Activated CD8-positive, alpha-beta memory T cell treated with anti-CD3 and anti-CD28 coated beads, Interleukin-2, amount 50 U/mL, for 24 hours (primary cell): Measurements from ENCODE around the gene SMARCAD1.

Source experiments
- DNase-seq: peaks from one replicate; pipeline ENCODE4 v3.0.0-alpha.2; 2020; ENCODE audit errors: extremely low read depth

SMARCAD1 gene

DNA sequence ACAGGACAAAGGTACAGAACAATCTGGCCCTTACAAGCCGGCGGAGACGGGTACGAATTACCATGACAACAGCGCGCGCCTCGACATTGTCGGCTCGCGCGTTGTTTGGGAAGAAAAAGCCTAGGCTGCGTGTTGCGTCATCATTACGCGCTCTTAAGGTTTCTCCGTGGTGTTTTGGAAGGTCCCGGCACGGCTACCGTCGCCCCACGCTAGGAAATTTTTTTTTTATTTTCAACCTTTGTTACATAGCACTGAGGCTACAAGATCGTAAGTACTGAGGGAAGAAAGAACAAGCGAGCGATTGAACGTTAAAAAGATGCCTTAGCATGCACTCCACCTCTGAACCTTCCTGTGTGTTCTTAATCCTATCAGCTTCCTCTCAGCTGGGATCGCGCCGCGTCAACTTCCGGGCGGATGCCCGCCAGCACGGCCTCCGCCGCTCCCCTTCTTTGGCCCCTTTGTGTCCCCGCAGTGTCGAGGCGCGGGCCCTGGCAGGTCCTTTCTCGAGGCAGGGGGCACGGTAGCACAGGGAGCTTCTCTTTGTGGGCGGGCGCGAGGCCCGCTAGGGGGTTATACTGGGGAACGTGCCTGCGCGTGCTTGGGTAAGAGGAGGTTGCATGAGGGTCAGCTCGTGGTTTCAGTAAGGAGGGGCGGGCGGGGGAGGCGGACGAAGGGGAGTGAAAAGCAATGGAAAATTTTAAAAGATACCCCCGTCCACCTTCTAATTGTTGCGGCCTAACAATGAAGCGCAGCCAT is at the start of gene SMARCAD1:
SMARCAD1 (plus strand) TSS at position 397 of the 756 bp plus-strand sequence. CDS start 530 bp downstream, outside the sequence.
- DNase-seq, result peak; percentile 77

GRCh38 chr4:94158883-94159282 is 48.8 kb upstream of the SMARCAD1 start:
- no peak for DNase-seq

DNA sequence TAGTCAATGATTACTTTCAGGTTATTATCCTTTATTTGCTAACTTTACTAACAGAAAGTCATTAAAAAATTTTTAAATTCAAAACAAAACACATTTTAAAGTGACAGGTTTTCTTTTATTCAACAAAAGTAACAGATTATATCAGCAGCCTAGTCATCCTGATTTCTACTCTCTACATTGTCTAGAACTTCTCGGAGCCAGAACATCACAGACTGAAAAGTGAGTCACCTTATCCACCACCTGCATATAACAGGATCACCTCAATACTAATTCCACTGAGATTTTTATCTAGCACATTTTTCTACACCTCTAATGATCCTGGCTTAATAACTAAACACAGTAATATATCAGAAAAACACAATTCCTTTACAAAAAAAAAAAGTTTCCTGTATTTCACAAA is 47.9 kb upstream of the SMARCAD1 start:
- DNase-seq, result no peak

GRCh38 chr4:94160774-94161173 is 46.9 kb upstream of the SMARCAD1 start:
- DNase-seq, result no peak

GRCh38 chr4:94165256-94165655 is 42.4 kb upstream of the SMARCAD1 start:
- no peak for DNase-seq

- no peak for DNase-seq
Measured at GRCh38 chr4:94168321-94168720, 39.3 kb upstream of the SMARCAD1 start.

DNA sequence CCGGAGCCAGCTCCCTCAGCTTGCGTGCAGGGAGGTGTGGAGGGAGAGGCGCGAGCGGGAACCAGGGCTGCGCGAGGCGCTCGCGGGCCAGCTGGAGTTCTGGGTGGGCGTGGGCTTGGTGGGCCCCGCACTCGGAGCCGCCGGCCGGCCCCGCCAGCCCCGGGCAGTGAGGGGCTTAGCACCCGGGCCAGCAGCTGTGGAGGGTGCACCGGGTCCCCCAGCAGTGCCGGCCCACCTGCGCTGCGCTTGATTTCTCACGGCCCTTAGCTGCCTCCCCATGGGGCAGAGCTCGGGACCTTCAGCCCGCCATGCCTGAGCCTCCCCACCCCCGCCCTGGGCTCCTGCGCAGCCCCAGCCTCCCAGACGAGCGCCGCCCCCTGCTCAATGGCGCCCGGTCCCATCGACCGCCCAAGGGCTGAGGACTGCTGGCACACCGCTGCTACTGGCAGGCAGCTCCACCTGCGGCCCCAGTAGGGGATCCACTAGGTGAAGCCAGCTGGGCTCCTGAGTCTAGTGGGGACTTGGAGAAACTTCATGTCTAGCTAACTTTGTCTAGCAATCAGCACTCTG is 37.8 kb upstream of the SMARCAD1 start:
- no peak for DNase-seq

DNA sequence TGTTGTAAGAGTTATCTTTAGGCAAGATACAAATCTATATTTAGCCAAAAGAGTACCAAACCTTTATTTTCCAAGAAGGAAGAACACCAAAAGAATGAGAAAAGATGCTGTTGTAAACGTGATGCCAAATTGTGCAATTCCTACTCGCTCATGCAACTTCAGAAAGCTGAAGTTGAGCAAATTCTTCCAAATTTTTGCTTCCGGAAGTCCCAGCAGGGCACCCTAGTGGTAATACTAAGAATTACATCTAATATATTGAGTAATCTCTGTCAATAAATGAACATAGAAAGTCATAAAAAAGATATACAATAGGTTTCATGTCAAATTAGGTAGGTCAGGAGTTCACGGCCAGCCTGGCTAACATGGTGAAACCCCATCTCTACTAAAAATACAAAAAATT is 36.0 kb upstream of the SMARCAD1 start:
- DNase-seq, result no peak

GRCh38 chr4:94175553-94176261 is 32.0 kb upstream of the SMARCAD1 start:
- DNase-seq, result no peak

GRCh38 chr4:94177822-94178221 is 29.8 kb upstream of the SMARCAD1 start:
- DNase-seq, result no peak

DNA sequence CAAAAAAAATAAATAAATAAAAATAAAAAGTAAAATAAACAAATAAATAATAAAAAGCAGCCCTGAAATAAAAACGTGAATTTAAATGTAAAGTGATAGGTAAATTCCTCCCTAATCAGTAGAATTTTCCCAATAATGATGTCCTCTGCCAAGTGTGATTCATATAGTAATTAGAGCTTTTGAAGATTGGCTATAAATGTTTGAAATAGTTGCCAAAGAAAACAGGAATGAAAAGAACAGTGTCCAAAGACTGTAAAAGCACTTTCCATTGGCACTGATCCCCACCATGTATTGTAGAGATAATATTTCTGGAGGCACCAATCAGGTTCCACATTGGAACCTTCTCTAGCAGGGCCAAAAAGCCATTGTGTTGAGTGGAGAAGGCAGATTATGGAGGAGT is 25.9 kb upstream of the SMARCAD1 start:
- no peak for DNase-seq

GRCh38 chr4:94202769-94203168 is 4.9 kb upstream of the SMARCAD1 start:
- DNase-seq, result no peak

DNA sequence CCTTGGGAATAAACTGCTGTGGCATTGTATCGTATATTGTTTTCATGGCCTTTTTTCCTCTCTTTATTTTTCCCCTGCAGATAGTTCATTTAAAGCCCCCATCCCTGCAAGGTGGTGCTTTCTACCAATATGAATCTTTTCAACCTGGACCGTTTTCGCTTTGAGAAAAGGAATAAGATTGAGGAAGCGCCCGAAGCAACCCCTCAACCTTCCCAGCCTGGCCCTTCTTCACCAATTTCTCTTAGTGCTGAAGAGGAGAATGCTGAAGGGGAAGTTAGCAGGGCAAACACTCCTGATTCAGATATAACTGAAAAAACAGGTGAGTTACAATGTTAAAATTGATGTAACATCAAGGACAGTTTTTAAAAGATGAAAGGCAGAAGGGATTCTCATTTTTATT is 601 bp downstream of the SMARCAD1 start:
- no peak for DNase-seq

DNA sequence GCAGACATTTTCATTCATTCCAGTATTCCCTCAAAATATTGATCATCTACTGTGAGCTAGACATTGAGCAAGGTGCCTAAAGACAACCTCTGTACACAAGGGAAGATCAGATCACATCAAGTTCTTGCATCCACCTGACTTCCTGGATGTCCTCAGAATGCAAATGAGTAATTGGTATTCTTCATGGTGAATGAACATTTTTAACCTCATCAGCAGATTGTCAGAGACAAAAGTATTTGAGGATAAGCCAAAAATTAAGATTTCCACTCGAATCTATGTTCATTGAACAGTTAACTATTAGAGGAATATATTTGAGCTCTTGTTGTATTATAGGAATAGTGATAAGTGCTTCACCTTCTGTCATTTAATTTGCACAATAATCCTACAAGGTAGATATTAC is 1.3 kb downstream of the SMARCAD1 start:
- DNase-seq, result no peak

DNA sequence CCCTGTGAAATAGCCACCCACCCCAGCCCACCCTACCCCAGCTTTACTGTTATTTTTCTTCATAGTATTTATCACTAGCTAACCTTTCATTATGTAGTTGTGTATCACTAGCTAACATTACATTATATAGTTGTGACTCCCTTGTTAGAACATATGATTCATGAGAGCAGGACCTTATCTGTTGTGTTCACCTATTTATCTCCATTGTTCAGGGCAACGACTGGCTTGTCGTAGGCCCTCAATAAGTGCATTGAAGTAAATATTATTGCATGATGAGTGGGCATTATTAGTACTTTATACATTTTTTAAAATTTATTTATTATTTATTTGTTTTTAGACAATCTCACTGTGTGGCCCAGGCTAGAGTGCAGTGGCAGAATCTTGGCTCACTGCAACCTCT is 4.2 kb downstream of the SMARCAD1 start:
- DNase-seq, result no peak

DNA sequence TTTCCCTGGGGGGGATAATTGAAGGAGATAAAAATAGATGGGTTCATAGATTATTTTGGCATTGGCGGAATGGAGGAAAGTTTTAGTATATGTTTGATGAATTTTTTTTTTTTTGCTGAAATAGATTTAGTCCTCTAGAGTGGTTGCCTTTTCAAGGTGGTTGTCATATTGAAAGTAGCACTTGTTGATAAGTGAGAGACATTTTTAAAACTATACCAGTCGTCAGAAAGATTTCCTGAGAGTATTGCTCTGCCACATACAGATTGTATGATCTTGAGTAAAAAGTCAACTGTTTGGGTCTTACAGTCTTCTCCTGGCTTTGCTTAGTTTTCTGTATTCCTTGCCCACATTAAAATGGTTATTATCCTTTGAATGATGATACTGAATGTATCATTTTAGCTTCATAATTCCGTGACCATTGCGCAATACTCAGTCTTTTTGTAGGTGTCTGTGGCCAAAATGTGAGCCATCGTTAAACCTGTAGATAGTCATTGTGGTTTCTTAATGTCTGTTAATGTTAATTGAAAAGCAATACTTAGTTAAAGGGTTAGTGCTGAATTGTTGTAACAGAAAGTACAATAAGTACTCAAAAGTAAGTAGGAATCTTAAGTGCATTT is 7.1 kb downstream of the SMARCAD1 start:
- DNase-seq, result no peak

GRCh38 chr4:94216394-94216793 is 8.7 kb downstream of the SMARCAD1 start:
- DNase-seq, result no peak

DNA sequence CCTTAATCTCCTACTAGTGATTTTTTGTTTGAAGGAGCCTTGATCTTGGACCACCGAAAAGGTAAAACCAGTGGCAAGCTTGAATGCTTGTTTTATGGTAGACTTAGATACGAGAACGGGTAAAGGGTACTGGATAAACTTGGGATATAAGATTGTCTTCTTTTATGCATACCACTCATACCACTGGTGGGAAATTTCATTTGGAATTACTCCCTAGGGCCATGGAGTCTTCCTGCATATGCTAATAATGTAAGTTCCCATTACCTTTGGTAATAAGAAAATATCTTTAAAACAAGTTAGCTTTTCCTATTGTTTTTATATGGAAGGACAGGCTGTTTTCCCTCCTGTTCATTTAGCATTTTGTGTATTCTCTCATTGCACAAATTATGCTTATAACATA is 11.7 kb downstream of the SMARCAD1 start:
- DNase-seq, result no peak

GRCh38 chr4:94221916-94222315 is 14.3 kb downstream of the SMARCAD1 start:
- DNase-seq, result no peak

GRCh38 chr4:94225449-94225848 is 17.8 kb downstream of the SMARCAD1 start:
- DNase-seq, result no peak

DNA sequence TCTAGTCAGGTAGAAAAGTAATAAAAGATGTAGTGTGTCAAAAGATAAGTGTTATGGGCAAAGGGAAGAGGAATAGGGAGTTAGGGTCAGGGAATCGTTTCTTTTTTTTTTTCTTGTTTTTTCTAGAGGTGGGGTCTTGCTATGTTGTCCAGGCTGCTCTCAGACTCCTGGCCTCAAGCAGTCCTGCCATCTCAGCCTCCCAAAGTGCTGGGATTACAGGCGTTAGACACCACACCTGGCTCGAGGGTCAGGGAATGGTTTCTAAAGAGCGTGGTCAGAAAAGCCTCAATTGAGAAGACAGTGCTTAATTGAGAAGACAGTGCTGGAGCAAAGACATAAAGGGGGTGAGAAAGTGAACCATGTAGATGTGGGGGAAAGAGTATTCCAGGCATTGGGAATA is 19.1 kb downstream of the SMARCAD1 start:
- no peak for DNase-seq

- no peak for DNase-seq
Measured at GRCh38 chr4:94228493-94229216, 21.0 kb downstream of the SMARCAD1 start.
